ENCODE measurements around the gene ROBO1.

- no peak for TF ChIP-seq CTCF (conservative IDR thresholded peaks at IDR 0.05; ENCODE audit: low read depth, low read length)
- no peak for TF ChIP-seq EZH2phosphoT487 (IDR thresholded peaks at IDR 0.05; ENCODE audit: borderline replicate concordance, low read length)
Observed at GRCh38 chr3:79202471-79203143, 565.2 kb downstream of the ROBO1 start.

All from PC-3 (cell line).